Trophoblast cell (in vitro differentiated cells and primary cell): ENCODE measurements around the gene RFX3. TPM values are rescaled to one million over a fixed set of nuclear protein-coding genes. Genes with fewer than 3 reads are reported as not detected.

Experiments
- DNase-seq, 2 donors: peaks; one replicate each; pipeline ENCODE4 v3.0.0-alpha.2; 2016
- H2AFZ ChIP-seq: 2 replicates; pipeline ENCODE4 v1.6.1; 2013; ENCODE audit warnings: low read length, moderate library complexity, mild to moderate bottlenecking; ENCODE audit not compliant: insufficient read depth, poor library complexity
- H2AK5ac ChIP-seq: 2 replicates; pipeline ENCODE4 v1.6.1; 2013; ENCODE audit warnings: mild to moderate bottlenecking, low read length
- H2BK120ac ChIP-seq: 2 replicates; pipeline ENCODE4 v1.6.1; 2013; ENCODE audit warnings: low read length, mild to moderate bottlenecking, moderate library complexity; ENCODE audit not compliant: insufficient read depth, poor library complexity
- H2BK12ac ChIP-seq: 2 replicates; pipeline ENCODE4 v1.6.1; 2013; ENCODE audit warnings: mild to moderate bottlenecking, low read length, moderate library complexity
- H2BK5ac ChIP-seq: 2 replicates; pipeline ENCODE4 v1.6.1; 2013; ENCODE audit warnings: low read length, low read depth, moderate library complexity, mild to moderate bottlenecking; ENCODE audit not compliant: poor library complexity
- H3K14ac ChIP-seq: 2 replicates; pipeline ENCODE4 v1.6.1; 2013; ENCODE audit warnings: mild to moderate bottlenecking, low read length
- H3K18ac ChIP-seq: 2 replicates; pipeline ENCODE4 v1.6.1; 2013; ENCODE audit warnings: mild to moderate bottlenecking, low read length
- H3K23ac ChIP-seq: 2 replicates; pipeline ENCODE4 v1.6.1; 2013; ENCODE audit warnings: low read length
- H3K27ac ChIP-seq: 2 replicates; pipeline ENCODE4 v1.5.1; 2013; ENCODE audit warnings: low read depth, mild to moderate bottlenecking, inconsistent platforms, low read length, moderate library complexity
- H3K27me3 ChIP-seq: 2 replicates; pipeline ENCODE4 v1.6.1; 2013; ENCODE audit warnings: inconsistent platforms, mild to moderate bottlenecking, low read length, moderate library complexity; ENCODE audit not compliant: insufficient read depth
- H3K36me3 ChIP-seq, 2 experiments: 1 replicate in 1 of 2; 2 replicates in 1 of 2; pipeline ENCODE4 v1.6.1; 2013; ENCODE audit warnings: low read length in 2 of 2, mild to moderate bottlenecking in 2 of 2, moderate library complexity in 1 of 2; ENCODE audit not compliant: insufficient read depth in 2 of 2, control insufficient read depth in 1 of 2
- H3K4ac ChIP-seq: 2 replicates; pipeline ENCODE4 v1.6.1; 2013; ENCODE audit warnings: low read depth, mild to moderate bottlenecking, low read length, moderate library complexity
- H3K4me1 ChIP-seq, 2 experiments: 1 replicate in 1 of 2; 2 replicates in 1 of 2; pipeline ENCODE4 v1.6.1; 2013; ENCODE audit warnings: low read length in 2 of 2, mild to moderate bottlenecking in 2 of 2, moderate library complexity in 1 of 2; ENCODE audit not compliant: insufficient read depth in 2 of 2, control insufficient read depth in 1 of 2
- H3K4me2 ChIP-seq: 2 replicates; pipeline ENCODE4 v1.6.1; 2013; ENCODE audit warnings: inconsistent platforms, mild to moderate bottlenecking, low read length, moderate library complexity
- H3K4me3 ChIP-seq: 2 replicates; pipeline ENCODE4 v1.5.1; 2013; ENCODE audit warnings: mild to moderate bottlenecking, low read depth, low read length, inconsistent platforms
- H3K79me1 ChIP-seq: one replicate; pipeline ENCODE4 v1.6.1; 2013; ENCODE audit warnings: low read length
- H3K79me2 ChIP-seq: 2 replicates; pipeline ENCODE4 v1.6.1; 2013; ENCODE audit warnings: low read length, mild to moderate bottlenecking; ENCODE audit not compliant: control insufficient read depth, insufficient read depth, poor library complexity
- H3K9ac ChIP-seq: 2 replicates; pipeline ENCODE4 v1.6.1; 2013; ENCODE audit warnings: mild to moderate bottlenecking, low read length
- H3K9me3 ChIP-seq: 2 replicates; pipeline ENCODE4 v1.6.1; 2013; ENCODE audit warnings: low read depth, mild to moderate bottlenecking, control low read depth, inconsistent platforms, low read length; ENCODE audit not compliant: insufficient read depth
- H4K12ac ChIP-seq: 2 replicates; pipeline ENCODE4 v1.6.1; 2013; ENCODE audit warnings: low read depth, mild to moderate bottlenecking, low read length, moderate library complexity
- H4K8ac ChIP-seq: 2 replicates; pipeline ENCODE4 v1.6.1; 2013; ENCODE audit warnings: low read depth, mild to moderate bottlenecking, low read length, moderate library complexity
- H4K91ac ChIP-seq: one replicate; pipeline ENCODE4 v1.6.1; 2013; ENCODE audit warnings: low read depth, mild to moderate bottlenecking, low read length, moderate library complexity
- WGBS: extraction: QIAGEN DNeasy Blood & Tissue Kit; methylation state at CpG from one replicate; pipeline ENCODE4 v1.1.7; 2013; ENCODE audit warnings: missing lambda C conversion rate; ENCODE audit not compliant: insufficient read length, insufficient coverage; ENCODE audit errors: extremely low coverage; 5-methylcytosine and 5-hydroxymethylcytosine counted together
- polyA plus RNA-seq: library from polyadenylated mRNA; stranded (reverse); fragments of 200-250 nt; gene quantifications from 2 replicates; pipeline ENCODE4 v1.2.3, GENCODE V29; 2013

The RFX3 gene
- 4.0 and 4.7 TPM in 2 replicates for polyA plus RNA-seq

DNA sequence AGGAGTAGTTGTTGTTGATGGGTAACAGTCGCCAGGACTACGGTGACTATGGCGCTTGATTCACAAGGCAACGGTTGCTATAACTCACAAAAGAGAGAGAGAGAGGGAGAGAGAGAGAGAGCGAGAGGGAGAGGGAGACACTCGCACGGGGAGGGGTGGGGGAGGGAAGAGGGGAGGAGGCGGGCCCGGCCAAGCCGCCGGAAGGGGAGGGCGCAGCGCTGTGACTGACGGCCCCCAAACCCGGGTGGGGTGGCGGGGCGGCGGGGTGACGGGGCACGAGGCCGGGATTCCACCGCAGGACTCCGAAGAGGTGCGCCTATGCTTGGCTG, at the start of gene RFX3:
Gene RFX3 (minus strand): TSS at position 166 of the 329 bp plus-strand sequence. CDS start 130,413 bp downstream, outside the sequence.
- DNase-seq, result peak; percentile 82
- Histone ChIP-seq H3K27me3 (no peaks in the 10 kb centered on the region), H2AFZ (peak within 1 kb of the TSS; percentile 99), H2BK5ac (peak within 1 kb of the TSS; percentile 99), H3K27ac (peak within 1 kb of the TSS; percentile 100), H3K4ac (peak within 1 kb of the TSS; percentile 99), H3K18ac (peak within 1 kb of the TSS; percentile 100), H4K8ac (peak within 1 kb of the TSS; percentile 100), H4K91ac (peak within 1 kb of the TSS; percentile 100), H3K4me1 (peaks cover 0 to 4% of the 10 kb centered on the region in 2 experiments), H4K12ac (peak within 1 kb of the TSS; percentile 100), H3K79me2 (peaks cover 10% of the 10 kb centered on the region), H2AK5ac (peak within 1 kb of the TSS; percentile 99), H3K4me3 (peak within 1 kb of the TSS; percentile 98), H3K9me3 (no peaks in the 10 kb centered on the region), H2BK120ac (peak within 1 kb of the TSS; percentile 99), H3K4me2 (peak within 1 kb of the TSS; percentile 90), H3K9ac (peak within 1 kb of the TSS; percentile 100), H3K36me3 (peaks cover 0 to 2% of the 10 kb centered on the region in 2 experiments), H3K14ac (peak within 1 kb of the TSS; percentile 100), H3K23ac (peak within 1 kb of the TSS; percentile 59), H2BK12ac (peak within 1 kb of the TSS; percentile 27), H3K79me1 (peaks cover 10% of the 10 kb centered on the region)
- no CpG with 5 or more reads among the region's 24 CpGs for WGBS

DNA sequence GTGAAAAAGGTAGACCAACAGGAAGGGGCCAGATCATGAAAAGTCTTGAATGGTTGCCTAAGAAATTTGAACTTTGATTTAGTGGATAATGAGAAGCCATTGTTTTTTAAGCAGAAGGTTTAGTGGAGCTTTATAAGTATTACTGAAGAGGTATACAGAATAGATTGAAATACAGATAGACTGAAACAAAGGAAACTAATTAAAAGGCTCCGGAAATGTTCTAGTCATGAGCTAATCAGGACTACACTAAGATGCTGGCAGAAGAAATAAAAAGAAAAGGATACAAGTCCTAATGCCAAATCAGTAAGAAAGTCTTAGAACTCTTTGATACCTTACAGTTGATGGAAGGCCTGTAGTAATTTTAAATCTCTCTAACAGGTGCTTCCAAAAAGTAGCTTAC, 45.7 kb upstream of the RFX3 start:
- H3K14ac ChIP-seq, result no peak overlapping the region
- no peak overlapping the region for H4K12ac ChIP-seq
- no peaks in the 10 kb centered on the region for H3K79me2 ChIP-seq
- WGBS, result no CpG with 5 or more reads among the region's 1 CpG
- no peaks in the 10 kb centered on the region for H3K4me1 ChIP-seq
- H3K9ac ChIP-seq, result no peak overlapping the region
- H3K36me3 ChIP-seq, result no peaks in the 10 kb centered on the region
- no peak for DNase-seq
- no peak overlapping the region for H3K4me2 ChIP-seq
- H3K23ac ChIP-seq, result no peak overlapping the region
- H3K18ac ChIP-seq, result no peak overlapping the region
- H2BK12ac ChIP-seq, result no peak overlapping the region
- H3K9me3 ChIP-seq, result no peaks in the 10 kb centered on the region
- no peak overlapping the region for H3K4me3 ChIP-seq
- no peak overlapping the region for H2BK5ac ChIP-seq
- no peak overlapping the region for H3K4ac ChIP-seq
- no peaks in the 10 kb centered on the region for H3K79me1 ChIP-seq
- no peak overlapping the region for H4K91ac ChIP-seq
- H3K27ac ChIP-seq, result no peak overlapping the region
- H2BK120ac ChIP-seq, result no peak overlapping the region
- H4K8ac ChIP-seq, result no peak overlapping the region
- H2AK5ac ChIP-seq, result no peak overlapping the region
- no peaks in the 10 kb centered on the region for H3K27me3 ChIP-seq
- H2AFZ ChIP-seq, result no peak overlapping the region

DNA sequence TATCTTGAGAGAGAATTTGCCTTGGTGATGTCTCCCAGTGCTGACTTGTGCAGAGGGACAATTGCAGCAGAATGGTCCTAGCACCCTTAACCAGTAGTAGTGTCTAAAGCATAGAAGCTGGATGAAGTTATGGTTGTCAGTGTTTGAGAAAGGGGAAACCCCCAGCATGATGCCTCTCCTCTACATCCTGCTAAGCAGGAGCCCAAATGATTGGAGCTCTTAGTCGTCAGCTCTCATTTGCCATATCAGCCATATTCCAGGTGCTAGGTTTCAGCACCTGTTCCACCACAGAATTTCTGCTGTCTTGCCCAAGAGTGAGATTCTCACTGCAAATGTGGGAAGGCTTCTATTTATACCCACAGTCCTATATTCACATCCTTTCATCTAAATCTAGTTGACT, 43.7 kb upstream of the RFX3 start:
- Histone ChIP-seq H2BK5ac (no peak overlapping the region), H3K27me3 (no peaks in the 10 kb centered on the region), H3K4me1 (no peaks in the 10 kb centered on the region), H3K4ac (no peak overlapping the region), H3K9me3 (no peaks in the 10 kb centered on the region), H3K4me2 (no peak overlapping the region), H3K36me3 (no peaks in the 10 kb centered on the region), H3K79me1 (no peaks in the 10 kb centered on the region), H2AK5ac (no peak overlapping the region), H3K4me3 (no peak overlapping the region), H2BK12ac (no peak overlapping the region), H3K9ac (no peak overlapping the region), H3K27ac (no peak overlapping the region), H3K18ac (no peak overlapping the region), H4K12ac (no peak overlapping the region), H4K8ac (no peak overlapping the region), H2AFZ (no peak overlapping the region), H4K91ac (no peak overlapping the region), H3K23ac (no peak overlapping the region), H3K79me2 (no peaks in the 10 kb centered on the region), H3K14ac (no peak overlapping the region), H2BK120ac (no peak overlapping the region)
- DNase-seq, result no peak
- no CpG with 5 or more reads among the region's 1 CpG for WGBS

DNA sequence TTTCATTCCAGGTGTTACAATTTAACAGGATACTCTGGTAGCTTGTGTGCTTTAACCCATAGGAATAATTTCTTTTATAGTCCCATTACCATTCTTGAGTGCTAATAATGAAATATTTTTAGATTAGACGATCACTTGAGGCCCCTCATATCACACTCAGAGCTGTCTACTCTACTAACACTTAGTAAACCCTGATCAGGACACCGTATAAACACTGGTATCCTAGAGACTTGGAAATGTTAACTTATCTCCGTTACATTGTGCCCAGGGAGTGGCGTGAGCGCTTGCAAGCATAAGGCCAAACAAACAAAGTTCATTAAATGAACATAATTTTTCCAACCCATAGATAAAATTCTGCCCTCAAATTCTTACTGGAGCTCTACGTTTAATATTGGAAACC, 42.2 kb upstream of the RFX3 start:
- no peak overlapping the region for H4K12ac ChIP-seq
- WGBS, result no CpG with 5 or more reads among the region's 6 CpGs
- H3K4me3 ChIP-seq, result no peak overlapping the region
- H2BK5ac ChIP-seq, result no peak overlapping the region
- H3K79me1 ChIP-seq, result no peaks in the 10 kb centered on the region
- H3K23ac ChIP-seq, result no peak overlapping the region
- no peak overlapping the region for H3K18ac ChIP-seq
- no peaks in the 10 kb centered on the region for H3K27me3 ChIP-seq
- no peak overlapping the region for H4K8ac ChIP-seq
- no peak overlapping the region for H2AFZ ChIP-seq
- no peak for DNase-seq
- H2BK120ac ChIP-seq, result no peak overlapping the region
- no peak overlapping the region for H3K9ac ChIP-seq
- no peak overlapping the region for H3K14ac ChIP-seq
- no peak overlapping the region for H4K91ac ChIP-seq
- H3K4me2 ChIP-seq, result no peak overlapping the region
- H2AK5ac ChIP-seq, result no peak overlapping the region
- H3K4ac ChIP-seq, result no peak overlapping the region
- H3K27ac ChIP-seq, result no peak overlapping the region
- no peaks in the 10 kb centered on the region for H3K79me2 ChIP-seq
- no peaks in the 10 kb centered on the region for H3K9me3 ChIP-seq
- no peaks in the 10 kb centered on the region for H3K4me1 ChIP-seq
- H2BK12ac ChIP-seq, result no peak overlapping the region
- no peaks in the 10 kb centered on the region for H3K36me3 ChIP-seq
